A673 (cell line): ENCODE data around the gene NAGLU.

ENCODE experiments used
- CTCF ChIP-seq: fragments of 300-800, 200-600 bp; sonication (generic); conservative IDR thresholded peaks from 2 replicates; pipeline ENCODE4 v1.5.1; 2017; ENCODE audit warnings: low read depth, mild to moderate bottlenecking, antibody characterized with exemption, low read length, moderate library complexity, mixed read lengths
- EZH2 ChIP-seq: fragments of 200-600 bp; sonication (generic); IDR thresholded peaks from 2 replicates; pipeline ENCODE4 v1.6.1; 2017; ENCODE audit warnings: borderline replicate concordance, low read depth, mild to moderate bottlenecking, mixed read lengths, antibody characterized with exemption, low read length; ENCODE audit not compliant: poor library complexity, severe bottlenecking

GRCh38 chr17:42547001-42547461, 11.0 kb downstream of the NAGLU start:
- TF ChIP-seq CTCF = no peak
- no peak for TF ChIP-seq EZH2
